Measurements from ENCODE around the gene PLCB1.

- TF ChIP-seq CTCF (IDR thresholded peaks at IDR 0.05) (no peak), POLR2A (IDR thresholded peaks at IDR 0.05) (no peak)
These were observed 541.0 kb downstream of the PLCB1 start for GRCh38 chr20:8673116-8673515.

Measured in Peyer's patch (tissue), 4 donors.